Thoracic aorta (tissue), 2 donors: ENCODE results near the gene ADCY3. TPM values are rescaled to one million over a fixed set of nuclear protein-coding genes. Genes with fewer than 3 reads are reported as not detected.

Source experiments
- ATAC-seq: fragments of 150-250 bp; one replicate; pipeline ENCODE4 v1.8.0; 2017; ENCODE audit warnings: low read depth; ENCODE audit not compliant: insufficient number of reproducible peaks, low FRiP score
- DNase-seq: peaks from one replicate; pipeline ENCODE4 v3.0.0-alpha.2; 2020; ENCODE audit warnings: low spot score
- H3K27ac ChIP-seq, 2 donors: fragments of 200-600 bp; sonication (generic); 1 replicate in 1 of 2; 2 replicates in 1 of 2; pipeline ENCODE4 v1.5.1; 2016; ENCODE audit warnings: mild to moderate bottlenecking in 2 of 2, moderate library complexity in 2 of 2
- H3K27me3 ChIP-seq: fragments of 200-600 bp; sonication (generic); replicated peaks from 2 replicates; pipeline ENCODE4 v1.6.0; 2016; ENCODE audit warnings: mild to moderate bottlenecking; ENCODE audit not compliant: insufficient read depth
- H3K36me3 ChIP-seq: fragments of 200-600 bp; sonication (generic); one replicate; pipeline ENCODE4 v1.5.1; 2016
- H3K4me1 ChIP-seq, 2 donors: fragments of 200-600 bp; sonication (generic); 1 replicate in 1 of 2; 2 replicates in 1 of 2; pipeline versions ENCODE4 v1.5.1 to v1.6.0; 2016; ENCODE audit warnings: low read depth in 2 of 2, mild to moderate bottlenecking in 1 of 2; ENCODE audit not compliant: control insufficient read depth in 1 of 2
- H3K4me3 ChIP-seq: fragments of 200-600 bp; sonication (generic); 2 replicates; pipeline ENCODE4 v1.5.1; 2016; ENCODE audit warnings: mild to moderate bottlenecking
- H3K9me3 ChIP-seq: fragments of 200-600 bp; sonication (generic); 2 replicates; pipeline ENCODE4 v1.5.1; 2016
- CTCF ChIP-seq: fragments of 200-600 bp; sonication (generic); IDR thresholded peaks from one replicate; pipeline ENCODE4 v1.5.1; 2019; ENCODE audit warnings: antibody characterized with exemption
- total RNA-seq, 2 donors: library from RNA; depleted of rRNA; stranded (reverse); fragments of >200 nt; gene quantifications; one replicate each; pipeline versions ENCODE4 v1.1.0 to v1.2.3, GENCODE V29; 2016

The ADCY3 gene
- total RNA-seq, 2 donors from 2014 or later: 51.9 to 78.9 TPM

GRCh38 chr2:24903161-24904103 lies 16.6 kb downstream of the ADCY3 start:
- Histone ChIP-seq H3K27ac (no peak overlapping the region), H3K4me1 (no peaks in the 10 kb centered on the region), H3K27me3 (no peaks in the 10 kb centered on the region), H3K36me3 (peaks cover 3% of the 10 kb centered on the region), H3K9me3 (no peaks in the 10 kb centered on the region), H3K4me3 (no peak overlapping the region)
- ATAC-seq (no peak), DNase-seq (no peak)
- no peak for TF ChIP-seq CTCF

GRCh38 chr2:24899361-24899910 lies 20.6 kb downstream of the ADCY3 start:
- Histone ChIP-seq H3K4me1 (no peaks in the 10 kb centered on the region), H3K9me3 (peaks cover 15% of the 10 kb centered on the region), H3K27ac (no peak overlapping the region), H3K27me3 (no peaks in the 10 kb centered on the region), H3K36me3 (peaks cover 3% of the 10 kb centered on the region), H3K4me3 (no peak overlapping the region)
- ATAC-seq (no peak), DNase-seq (no peak)
- no peak for TF ChIP-seq CTCF

GRCh38 chr2:24898122-24899109 lies 21.6 kb downstream of the ADCY3 start:
- H3K27ac ChIP-seq: no peak overlapping the region
- no peak for ATAC-seq
- TF ChIP-seq CTCF: no peak
- no peaks in the 10 kb centered on the region for H3K36me3 ChIP-seq
- no peaks in the 10 kb centered on the region for H3K27me3 ChIP-seq
- no peak for DNase-seq
- no peaks in the 10 kb centered on the region for H3K4me1 ChIP-seq
- H3K4me3 ChIP-seq: no peak overlapping the region
- H3K9me3 ChIP-seq: peaks cover 17% of the 10 kb centered on the region

- Histone ChIP-seq H3K36me3 (no peaks in the 10 kb centered on the region), H3K9me3 (peaks cover 20% of the 10 kb centered on the region), H3K27ac (no peak overlapping the region), H3K27me3 (no peaks in the 10 kb centered on the region), H3K4me3 (no peak overlapping the region), H3K4me1 (no peaks in the 10 kb centered on the region)
- DNase-seq: no peak
- ATAC-seq: no peak
- no peak for TF ChIP-seq CTCF
Measured at GRCh38 chr2:24894750-24895149, 25.3 kb downstream of the ADCY3 start.

- no peaks in the 10 kb centered on the region for H3K4me1 ChIP-seq
- no peak overlapping the region for H3K4me3 ChIP-seq
- no peak for TF ChIP-seq CTCF
- no peak overlapping the region for H3K27ac ChIP-seq
- no peak for DNase-seq
- no peaks in the 10 kb centered on the region for H3K27me3 ChIP-seq
- no peaks in the 10 kb centered on the region for H3K36me3 ChIP-seq
- ATAC-seq: no peak
- H3K9me3 ChIP-seq: peaks cover 20% of the 10 kb centered on the region
Measured at GRCh38 chr2:24893934-24894333, 26.1 kb downstream of the ADCY3 start.
